HT-29 (cell line): ENCODE measurements around the gene AGL. TPM values are rescaled to one million over a fixed set of nuclear protein-coding genes. Genes with fewer than 3 reads are reported as not detected.
"Not testable (repeated sequence)": the region's sequence is repeated elsewhere in the genome, so short reads cannot be mapped to it uniquely, and the experiment has no call there.

Experiments
- DNase-seq: peaks from one replicate; pipeline ENCODE4 v3.0.0-alpha.2; 2015; ENCODE audit warnings: low spot score
- total RNA-seq: library from RNA; depleted of rRNA; stranded (reverse); fragments of >200 nt; shearing (Covaris generic); gene quantifications from 2 replicates; pipeline ENCODE4 v1.2.3, GENCODE V29; 2014

AGL gene
- total RNA-seq, 1 experiment from 2014 or later: 8.6 TPM

- DNase-seq: no peak
Measured at GRCh38 chr1:99936071-99936470, 85.9 kb downstream of the AGL start.

DNA sequence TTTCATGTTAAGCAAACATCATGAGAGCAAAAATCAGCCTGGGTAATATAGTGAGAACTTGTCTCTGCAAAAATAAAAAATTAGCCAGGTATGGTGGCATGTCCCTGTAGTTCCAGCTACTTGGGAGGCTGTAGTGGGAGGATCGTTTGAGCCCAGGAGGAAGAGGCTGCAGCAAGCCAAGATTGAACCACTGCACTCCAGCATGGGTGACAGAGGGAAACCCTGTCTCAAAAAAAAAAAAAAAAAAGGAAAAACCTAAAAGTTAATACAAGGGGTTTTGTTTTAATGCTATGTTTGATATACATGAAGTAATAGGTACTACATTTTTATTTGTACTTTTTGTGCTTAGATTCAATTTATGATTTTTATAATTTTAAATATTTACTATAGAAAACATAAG, 92.6 kb downstream of the AGL start:
- no peak for DNase-seq

DNA sequence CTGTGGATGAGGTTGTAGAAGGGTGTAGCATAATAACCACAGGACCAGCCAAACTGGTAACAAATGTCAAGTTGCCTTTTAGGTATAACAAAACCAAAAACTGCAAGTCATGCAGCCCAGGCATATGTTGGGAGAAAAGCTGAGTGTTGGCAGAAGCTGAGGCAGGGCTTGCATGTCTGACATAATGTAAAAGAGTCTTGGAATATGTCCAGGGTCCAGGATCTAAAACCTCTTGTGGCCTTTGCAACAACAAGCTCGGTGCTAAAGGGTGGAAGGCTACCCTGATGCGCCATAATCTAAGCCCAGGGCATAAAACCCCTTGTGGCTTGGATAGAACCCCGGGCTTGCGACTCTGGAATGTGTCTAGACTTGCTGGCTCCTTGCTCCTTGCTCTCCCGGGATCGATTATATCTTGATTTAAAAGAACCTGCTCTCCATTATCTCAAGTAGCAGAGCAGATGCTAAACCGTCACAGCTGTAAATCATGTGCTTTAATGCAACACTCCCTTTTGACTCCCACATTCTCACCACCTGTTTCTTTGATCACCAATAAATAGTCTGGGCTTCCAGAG, 93.1 kb downstream of the AGL start:
- DNase-seq: no peak

GRCh38 chr1:99944192-99944591, 94.0 kb downstream of the AGL start:
- DNase-seq: no peak

GRCh38 chr1:99945174-99945573, 95.0 kb downstream of the AGL start:
- DNase-seq: no peak

GRCh38 chr1:99950486-99950885, 100.3 kb downstream of the AGL start:
- DNase-seq: no peak

DNA sequence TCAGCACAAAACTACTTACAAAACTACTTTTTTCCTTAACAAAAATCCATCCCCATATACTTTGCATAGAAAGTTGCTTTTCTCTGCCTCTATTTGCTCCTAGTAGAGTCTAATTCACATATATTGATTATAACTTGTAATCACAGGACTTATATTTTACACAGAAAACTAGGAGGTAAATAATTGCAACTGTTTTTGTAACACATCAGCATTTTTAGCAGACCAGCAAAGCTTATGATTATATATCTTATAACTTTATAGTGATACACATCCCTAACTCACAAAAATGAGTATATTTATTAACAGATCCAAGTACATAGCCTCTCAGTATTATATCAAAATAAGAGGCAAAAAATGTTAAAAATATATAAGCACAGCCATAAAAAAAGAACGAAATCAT, 102.4 kb downstream of the AGL start:
- no peak for DNase-seq

DNA sequence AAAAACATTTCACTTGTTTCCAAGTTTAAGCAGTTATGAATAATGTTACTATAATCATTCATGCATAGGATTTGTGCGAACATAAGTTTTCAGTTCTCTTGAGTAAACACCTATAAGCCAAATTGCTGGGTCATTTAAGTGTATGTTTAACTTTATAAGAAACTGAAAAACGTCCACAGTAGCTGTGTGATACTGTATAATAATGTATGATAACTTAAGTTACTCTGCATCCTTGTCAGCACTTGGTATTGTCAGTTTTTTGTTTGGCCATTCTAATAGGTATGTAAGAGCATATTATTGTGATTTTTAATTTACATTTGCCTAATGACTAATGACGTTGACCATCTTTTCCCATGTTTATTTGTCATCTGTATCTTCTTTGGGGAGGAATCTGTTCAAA, 105.2 kb downstream of the AGL start:
- DNase-seq: no peak

DNA sequence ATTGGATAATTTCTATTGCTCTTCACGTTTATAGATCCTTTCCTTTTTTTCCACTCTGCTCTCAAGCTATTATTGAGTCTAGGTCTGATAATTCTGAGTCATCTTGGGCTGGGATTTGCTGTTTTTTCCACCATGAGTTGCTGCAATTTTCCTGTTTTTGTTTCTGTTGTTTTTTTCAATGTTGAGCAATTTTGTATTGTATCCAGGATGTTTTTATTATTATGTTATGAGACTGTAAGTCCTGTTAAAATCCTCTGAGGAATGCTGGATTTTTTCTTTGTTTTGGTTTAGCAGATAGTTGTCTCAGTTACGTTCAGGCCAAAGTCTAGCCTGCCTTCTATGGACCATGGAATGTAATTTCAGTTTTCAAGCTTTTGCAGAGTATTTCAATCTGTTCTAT, 106.6 kb downstream of the AGL start:
- no peak for DNase-seq

DNA sequence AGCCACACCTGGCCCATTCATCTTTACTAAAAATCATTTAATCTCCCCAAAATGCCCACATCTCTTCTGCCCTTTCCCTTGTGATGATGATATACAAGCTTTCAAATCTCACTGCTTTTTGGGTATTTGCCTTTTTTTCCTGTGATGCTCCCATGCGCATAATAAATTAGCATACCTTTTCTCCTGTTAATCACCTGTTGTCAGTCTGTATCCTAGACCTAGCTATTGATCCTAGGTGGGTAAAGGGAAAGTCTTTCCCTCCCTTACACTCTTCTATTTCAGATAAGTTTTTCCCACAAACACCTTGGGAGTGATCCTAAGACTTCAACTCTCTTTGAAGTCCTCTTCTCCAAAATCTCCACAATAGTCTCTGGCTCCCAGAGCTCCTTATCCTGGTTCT, 107.7 kb downstream of the AGL start:
- no peak for DNase-seq

GRCh38 chr1:99959189-99959705, 109.1 kb downstream of the AGL start:
- DNase-seq: not testable (repeated sequence)

DNA sequence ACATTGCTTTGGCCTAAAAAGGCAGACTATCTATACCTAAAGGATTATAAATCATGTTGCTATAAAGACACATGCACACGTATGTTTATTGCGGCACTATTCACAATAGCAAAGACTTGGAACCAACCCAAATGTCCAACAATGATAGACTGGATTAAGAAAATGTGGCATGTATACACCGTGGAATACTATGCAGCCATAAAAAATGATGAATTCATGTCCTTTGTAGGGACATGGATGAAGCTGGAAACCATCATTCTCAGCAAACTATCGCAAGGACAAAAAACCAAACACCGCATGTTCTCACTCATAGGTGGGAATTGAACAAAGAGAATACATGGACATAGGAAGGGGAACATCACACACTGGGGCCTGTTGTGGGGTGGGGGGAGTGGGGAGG, 110.1 kb downstream of the AGL start:
- DNase-seq: not testable (repeated sequence)

DNA sequence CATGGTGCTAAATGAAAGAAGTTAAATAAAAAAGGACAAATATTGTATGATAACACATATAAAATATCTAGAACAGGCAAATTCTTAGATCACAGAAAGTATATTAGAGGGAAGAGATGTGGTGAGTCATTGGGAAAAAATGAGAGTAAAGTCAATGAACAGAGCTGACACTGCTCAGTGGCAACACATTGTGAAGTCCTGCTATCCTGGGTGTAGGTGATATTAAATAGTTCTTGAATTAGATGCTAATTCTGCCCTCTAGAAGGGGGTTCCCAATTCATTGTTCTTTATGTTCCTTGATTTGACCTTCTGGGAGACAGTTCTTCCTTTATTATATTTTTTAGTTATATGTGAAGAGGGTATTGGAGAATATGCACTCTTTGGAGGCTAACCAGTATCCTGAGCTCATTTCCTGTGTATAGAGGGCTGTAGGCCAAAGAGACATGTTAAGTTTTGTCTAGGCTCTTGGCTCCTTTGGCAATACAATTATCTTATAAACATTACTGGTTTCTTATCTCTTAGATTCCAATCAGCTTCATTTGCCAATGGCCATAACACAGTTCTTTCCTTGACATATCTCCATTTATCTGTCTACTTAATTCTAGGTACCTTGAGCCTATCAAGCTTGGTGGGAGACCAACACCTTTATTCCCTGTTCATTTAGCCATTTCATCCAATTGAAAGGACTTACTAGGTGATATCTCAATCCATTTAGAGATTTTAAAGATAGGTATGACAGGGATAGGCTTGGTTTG, 113.1 kb downstream of the AGL start:
- no peak for DNase-seq

DNA sequence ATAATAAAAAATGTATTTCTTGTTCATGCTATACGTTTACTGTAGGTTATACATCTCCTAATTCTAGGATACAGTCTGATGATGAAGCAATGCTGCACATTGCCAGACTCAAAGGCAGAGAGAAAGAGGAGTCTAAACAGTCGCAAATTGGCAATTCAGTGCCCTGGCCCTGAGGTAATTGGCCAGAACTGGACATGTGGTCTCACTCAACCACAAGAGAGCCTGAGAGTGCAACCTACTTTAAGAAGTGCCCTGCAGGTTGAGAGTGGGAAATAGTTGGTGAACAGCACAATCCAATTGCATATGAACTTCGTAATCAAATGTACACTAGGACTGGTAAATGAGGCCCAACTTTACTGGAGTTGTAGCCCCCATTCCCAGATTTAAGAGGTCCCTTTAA, 114.6 kb downstream of the AGL start:
- peak; percentile 21 for DNase-seq

- DNase-seq: peak; percentile 70
Measured at GRCh38 chr1:99965646-99966375, 115.7 kb downstream of the AGL start.

DNA sequence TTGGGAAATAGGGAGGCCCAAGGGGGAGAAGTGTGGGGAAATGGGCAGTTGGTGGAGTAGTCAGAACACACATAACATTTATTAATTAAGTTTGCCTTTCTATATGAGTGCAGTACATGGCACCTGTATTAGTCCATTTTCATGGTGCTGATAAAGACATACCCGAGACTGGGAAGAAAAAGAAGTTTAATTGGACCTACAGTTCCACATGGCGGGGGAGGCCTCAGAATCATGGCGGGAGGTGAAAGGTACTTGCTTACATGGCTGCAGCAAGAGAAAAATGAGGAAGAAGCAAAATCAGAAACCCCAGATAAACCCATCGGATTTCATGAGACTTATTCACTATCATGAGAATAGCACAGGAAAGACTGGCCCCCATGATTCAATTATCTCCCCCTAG, 118.1 kb downstream of the AGL start:
- no peak for DNase-seq

DNA sequence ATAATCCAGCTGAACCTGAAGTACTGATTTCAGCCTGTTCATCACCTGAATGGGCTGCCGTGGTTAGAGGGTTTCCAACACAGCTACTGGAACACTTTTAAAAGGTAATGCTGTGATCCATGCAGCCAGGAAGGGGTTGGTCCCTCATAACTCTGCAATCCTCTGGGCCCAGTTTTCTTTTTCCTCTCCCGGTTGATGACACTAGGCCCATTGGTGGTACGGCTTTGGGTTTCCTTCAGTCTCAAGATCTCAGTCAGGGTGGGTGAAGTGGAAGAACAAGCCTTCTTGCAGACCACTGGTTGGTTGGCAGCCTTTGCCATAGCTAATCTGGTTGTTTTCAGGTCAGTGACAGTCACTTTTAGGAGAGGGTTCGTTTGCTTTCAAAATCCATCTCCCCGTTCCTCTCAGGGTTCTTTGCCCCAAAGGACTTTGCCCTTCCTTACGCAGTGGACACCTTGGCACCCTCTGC, 119.1 kb downstream of the AGL start:
- no peak for DNase-seq

DNA sequence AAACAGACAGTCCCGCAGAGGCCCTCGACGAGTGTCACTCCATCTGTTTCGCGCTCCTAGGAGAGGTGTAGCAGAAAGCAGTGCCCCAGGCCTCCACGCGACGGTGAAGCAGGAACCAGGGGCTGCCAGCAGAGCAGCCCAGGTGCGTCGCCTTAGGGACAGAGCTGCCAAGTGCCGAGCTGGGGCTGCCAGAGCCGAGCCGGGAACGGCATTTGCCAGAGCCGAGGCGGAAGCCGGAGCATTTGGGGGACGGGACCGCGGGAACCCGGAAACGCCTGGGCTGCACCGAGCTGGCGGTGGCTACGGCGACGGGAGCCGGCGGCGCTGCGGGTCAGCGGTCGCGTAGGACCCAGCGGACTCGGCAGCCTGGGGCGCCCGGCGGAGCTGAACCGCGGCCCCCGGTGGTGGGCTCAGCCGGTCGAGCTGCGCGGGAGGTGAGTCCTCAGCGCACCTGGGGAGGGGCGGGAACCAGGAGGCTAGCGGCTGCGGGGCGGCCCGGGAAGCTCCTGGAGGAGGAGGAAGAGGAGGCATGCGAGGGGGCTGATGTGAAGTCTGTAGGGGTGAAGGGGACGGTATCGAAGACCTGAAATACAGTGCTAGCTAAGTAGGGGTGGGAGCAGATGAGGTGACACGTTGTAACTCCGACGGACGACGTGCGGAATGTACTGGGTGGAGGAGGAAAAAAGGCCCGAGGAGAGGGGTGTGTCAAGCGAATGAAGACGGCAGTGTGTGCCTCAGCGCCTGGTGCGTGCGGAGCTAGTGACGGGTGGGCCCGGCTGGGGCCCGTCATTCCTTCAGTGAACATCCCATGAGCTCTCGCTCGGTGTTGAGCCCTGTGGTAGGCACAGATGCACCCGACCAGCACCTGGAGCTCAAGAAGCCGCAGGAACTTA, 119.8 kb downstream of the AGL start, which contains the start of gene SLC35A3:
SLC35A3 (plus strand) TSS at position 268 of the 893 bp plus-strand sequence. CDS start 23,559 bp downstream, outside the sequence.
- DNase-seq: peak; percentile 93

GRCh38 chr1:99970713-99971255, 120.6 kb downstream of the AGL start:
- DNase-seq: peak; percentile 69

GRCh38 chr1:99972066-99972465, 121.9 kb downstream of the AGL start:
- not testable (repeated sequence) for DNase-seq
